GM21526 (cell line): Measurements from ENCODE around the gene SEPTIN5.

Experiments used
- ATAC-seq: cut with Tn5 transposase; IDR thresholded peaks from one replicate; pipeline ENCODE4 v1.9.1; 2021; ENCODE audit warnings: moderate library complexity; ENCODE audit not compliant: unreplicated experiment, low FRiP score

The SEPTIN5 gene

DNA sequence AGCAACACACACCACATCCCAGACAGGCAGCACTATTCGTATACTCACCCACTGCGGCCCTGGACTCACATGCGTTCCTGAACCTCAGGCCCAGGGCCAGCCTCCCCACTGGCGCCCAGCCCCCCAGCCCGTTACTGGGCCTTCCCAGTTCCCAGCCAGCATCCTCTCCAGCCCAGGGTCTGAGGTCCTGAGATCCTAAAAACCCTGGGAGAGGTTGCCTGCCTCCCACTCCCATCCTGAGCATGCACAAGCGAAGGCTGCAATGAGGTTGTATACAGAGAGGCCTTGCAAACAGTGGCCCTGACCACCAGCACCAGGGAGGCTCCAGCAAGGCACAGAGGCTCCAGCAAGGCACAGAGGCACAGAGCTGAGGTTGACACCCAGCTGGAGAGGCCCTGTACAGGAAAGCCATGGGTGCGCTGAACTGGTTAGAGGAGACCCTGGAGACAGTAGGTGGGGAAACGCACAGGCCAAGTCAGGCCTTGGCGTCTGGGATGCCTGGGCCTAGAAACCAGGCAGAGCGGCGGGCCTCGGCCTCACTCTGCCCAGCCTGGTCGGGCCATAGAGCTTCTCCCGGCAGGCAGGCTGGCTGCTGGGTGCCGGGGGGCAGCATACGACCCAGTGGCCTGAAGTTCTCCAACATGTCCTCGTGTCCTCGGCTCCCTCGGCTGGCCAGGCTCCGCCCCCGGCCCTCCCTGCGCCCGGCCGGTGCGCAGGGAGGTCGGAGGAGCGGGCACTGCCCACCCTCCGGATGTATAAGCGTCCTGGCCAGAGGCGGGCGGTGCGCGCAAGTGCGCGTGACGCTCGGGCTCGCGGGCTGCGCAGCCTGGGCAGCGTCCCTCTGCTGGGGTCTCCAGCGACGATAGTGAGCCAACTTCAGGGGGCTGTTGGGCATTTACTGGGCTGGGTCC lies 43.9 kb downstream of the SEPTIN5 start:
- no peak for ATAC-seq

DNA sequence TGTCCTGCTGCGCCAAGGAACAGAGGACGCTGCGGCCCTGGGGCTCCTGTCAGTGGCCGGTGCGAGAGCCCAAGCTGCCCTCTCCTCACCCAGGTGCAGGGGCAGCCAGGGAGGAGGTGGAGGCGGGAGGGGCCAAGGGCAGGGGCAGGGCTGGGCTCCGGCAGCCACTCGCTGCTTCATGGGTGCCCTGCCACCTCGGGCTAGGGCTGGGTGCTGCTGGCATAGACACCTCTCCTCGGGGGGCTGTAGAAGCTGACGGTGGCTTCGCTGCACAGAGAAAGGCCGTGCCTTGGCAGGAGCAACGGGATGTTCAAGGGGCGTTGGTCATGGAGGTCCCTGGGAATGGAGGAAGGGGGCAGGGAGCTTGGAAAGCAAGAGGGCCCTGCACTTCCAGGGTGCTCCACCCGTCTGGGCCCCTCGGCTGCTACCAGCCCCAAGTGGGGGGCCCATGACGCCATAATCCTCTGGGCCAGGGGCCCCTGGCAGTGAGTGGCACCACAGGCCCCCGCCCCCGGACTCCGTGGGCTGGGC lies 44.7 kb downstream of the SEPTIN5 start:
- no peak for ATAC-seq

- ATAC-seq: no peak
Observed at GRCh38 chr22:19759427-19760057, 45.2 kb downstream of the SEPTIN5 start.

GRCh38 chr22:19760058-19760950 lies 46.0 kb downstream of the SEPTIN5 start, which contains the start of gene TBX1:
TSS of gene TBX1 (plus strand) at chr22:19760778. CDS start at chr22:19760844, 66 bp downstream.
- ATAC-seq: no peak

DNA sequence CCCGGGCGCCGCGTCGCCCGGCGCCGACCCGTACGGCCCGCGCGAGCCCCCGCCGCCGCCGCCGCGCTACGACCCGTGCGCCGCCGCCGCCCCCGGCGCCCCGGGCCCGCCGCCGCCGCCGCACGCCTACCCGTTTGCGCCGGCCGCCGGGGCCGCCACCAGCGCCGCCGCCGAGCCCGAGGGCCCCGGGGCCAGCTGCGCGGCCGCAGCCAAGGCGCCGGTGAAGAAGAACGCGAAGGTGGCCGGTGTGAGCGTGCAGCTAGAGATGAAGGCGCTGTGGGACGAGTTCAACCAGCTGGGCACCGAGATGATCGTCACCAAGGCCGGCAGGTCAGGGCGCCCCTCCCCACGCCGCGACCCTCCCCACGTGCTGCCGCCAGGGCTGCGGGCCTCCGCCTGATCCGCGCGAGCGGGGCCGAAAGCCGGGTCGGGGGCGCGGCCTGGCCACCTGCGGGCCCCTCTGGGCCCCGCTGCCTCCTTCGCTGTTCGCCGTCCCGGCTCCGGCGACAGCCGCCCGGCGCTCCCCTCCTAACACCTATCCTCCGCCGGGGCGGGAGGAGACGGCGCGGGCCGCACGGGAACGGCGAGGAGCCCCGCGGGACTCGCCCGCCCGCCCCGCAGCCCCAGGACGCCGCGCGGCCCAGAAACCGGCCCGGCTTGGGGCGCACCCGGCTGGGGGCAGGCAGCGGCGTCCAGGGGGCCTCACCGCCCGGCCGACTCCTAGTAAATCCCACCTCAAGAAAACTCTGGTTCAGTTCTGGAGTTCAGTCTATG lies 46.8 kb downstream of the SEPTIN5 start:
- ATAC-seq: no peak

- no peak for ATAC-seq
Observed at GRCh38 chr22:19761725-19762567, 47.6 kb downstream of the SEPTIN5 start.

DNA sequence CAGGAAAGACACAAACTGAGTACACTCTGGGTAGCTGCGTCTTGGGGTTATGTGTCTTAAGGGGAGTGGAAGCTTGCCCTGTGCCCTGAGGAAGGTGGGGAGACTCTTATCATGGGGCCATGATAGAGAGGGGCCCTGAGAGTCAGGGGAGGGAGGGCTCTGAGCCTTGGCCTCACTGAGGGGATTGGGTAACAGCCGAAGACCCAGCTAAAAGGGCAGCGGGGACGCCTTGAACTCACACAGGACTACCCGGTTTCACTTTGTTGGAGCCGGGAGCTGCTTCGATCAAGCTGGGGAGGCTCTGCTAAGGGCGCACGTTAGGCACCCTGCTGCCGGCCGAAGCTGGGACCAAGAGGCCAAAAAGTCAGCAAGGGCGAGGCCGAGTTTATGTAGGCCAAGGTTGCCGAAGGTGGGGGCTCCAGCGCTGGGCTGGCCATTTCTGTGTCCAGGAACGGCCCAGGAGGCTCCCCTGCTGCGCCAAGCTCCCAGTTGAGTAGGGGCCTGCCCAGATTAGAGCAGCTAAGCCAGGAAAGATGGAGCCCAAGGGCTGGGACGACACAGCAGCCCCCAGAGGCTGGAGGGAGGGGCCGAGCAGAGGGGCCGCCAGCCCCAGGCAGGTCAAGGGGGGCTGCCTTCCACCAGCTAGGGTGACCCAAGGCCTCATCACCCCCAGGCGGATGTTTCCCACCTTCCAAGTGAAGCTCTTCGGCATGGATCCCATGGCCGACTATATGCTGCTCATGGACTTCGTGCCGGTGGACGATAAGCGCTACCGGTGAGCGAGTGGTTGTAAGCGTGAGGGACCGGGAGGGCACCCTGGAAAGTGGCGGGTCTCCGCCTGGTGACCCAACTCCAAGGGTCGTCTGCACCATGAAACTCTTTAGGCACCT lies 48.5 kb downstream of the SEPTIN5 start:
- no peak for ATAC-seq

- ATAC-seq: no peak
Observed at GRCh38 chr22:19763458-19764298, 49.4 kb downstream of the SEPTIN5 start.

DNA sequence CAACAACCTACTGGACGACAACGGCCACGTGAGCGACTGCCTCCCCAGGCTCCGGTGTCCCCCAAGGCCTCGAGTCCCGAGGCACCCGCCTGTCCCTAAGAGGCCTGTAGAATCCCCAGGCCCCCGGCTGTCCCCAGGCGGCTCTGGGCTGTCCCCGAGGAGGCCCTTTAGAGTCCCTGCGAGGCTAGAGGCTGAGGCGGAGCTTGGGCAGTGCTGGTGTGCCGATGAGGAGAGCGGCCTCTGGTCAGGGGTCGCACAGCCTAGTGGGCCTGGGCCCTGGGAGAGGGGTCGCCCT lies 49.9 kb downstream of the SEPTIN5 start:
- no peak for ATAC-seq

DNA sequence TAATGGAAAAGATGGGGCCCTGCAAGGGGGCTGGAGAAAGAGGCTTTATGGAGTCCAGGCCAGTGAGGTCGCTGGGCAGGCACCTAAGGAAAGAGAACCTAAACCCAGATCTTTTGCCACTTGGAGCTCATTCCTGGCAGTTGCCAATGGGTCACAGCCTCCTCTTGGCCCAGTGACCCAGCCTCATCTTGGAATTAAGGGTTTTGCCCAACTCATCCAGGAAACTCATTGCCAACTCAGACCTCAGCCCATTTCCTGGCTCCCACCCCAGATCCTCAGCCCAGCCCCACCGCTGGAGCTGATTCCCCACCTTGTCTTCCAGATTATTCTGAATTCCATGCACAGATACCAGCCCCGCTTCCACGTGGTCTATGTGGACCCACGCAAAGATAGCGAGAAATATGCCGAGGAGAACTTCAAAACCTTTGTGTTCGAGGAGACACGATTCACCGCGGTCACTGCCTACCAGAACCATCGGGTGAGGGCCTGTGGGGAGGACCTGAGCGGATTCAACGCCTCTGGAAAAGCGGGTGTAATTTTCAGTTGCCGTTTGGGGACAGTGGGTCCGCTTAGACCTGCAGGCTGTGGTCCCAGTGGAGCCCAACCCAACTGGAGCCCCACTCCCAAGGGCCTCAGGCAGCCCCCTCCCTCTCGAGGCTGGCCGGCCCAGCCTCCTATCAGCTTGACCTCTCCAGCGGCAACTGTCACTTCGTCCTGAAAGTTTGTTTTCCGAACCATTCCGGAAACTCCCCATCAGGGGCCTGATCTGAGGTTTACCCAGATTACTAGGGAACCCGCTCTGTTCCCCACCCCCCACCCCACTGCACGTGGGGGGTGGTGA lies 50.6 kb downstream of the SEPTIN5 start:
- no peak for ATAC-seq

GRCh38 chr22:19765477-19766239 lies 51.4 kb downstream of the SEPTIN5 start:
- ATAC-seq: no peak

DNA sequence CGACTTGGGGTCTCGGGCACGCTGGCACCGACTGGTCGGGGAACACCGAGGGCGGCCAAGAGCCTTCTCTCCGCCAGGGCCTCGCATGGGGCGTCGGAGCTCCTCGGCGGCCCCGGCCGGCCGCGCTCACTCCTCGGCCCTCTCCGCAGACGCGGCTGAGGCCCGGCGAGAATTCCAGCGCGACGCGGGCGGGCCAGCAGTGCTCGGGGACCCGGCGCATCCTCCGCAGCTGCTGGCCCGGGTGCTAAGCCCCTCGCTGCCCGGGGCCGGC lies 51.9 kb downstream of the SEPTIN5 start:
- no peak for ATAC-seq

DNA sequence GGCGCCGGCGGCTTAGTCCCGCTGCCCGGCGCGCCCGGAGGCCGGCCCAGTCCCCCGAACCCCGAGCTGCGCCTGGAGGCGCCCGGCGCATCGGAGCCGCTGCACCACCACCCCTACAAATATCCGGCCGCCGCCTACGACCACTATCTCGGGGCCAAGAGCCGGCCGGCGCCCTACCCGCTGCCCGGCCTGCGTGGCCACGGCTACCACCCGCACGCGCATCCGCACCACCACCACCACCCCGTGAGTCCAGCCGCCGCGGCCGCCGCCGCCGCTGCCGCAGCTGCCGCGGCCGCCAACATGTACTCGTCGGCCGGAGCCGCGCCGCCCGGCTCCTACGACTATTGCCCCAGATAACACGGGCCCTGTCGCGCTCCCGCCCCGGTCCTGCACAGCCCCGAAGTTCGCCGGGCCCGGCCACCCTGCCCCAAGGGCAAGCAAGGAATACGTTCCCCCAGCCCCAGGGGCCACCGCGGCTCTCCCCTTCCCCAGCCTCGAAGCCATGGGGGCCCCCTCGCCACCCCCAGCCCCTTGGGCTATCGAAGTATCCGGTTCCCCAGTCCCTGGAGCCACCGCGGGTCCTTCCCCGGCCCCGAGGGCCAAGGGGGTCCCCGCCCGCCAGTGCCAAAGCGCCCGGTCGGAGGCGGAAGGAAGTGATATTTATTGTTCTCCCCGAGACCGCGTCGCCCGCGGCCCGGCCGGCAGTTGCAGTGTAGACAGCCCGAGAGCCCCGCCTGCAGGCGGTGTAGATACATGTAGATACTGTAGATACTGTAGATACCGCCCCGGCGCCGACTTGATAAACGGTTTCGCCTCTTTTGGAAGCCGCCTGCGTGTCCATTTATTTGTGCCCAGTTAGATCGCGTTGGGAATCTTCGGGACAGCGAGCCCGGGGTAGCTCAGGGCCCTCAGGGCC lies 52.5 kb downstream of the SEPTIN5 start:
- no peak for ATAC-seq

- no peak for ATAC-seq
Observed at GRCh38 chr22:19767427-19768341, 53.4 kb downstream of the SEPTIN5 start.
